Upper lobe of left lung (tissue), 4 donors: Measurements from ENCODE around the gene EML1.

Experiments used
- CTCF ChIP-seq, 6 experiments: fragments of 450-650 bp in 4 of 6; fragments of 200-600 bp in 2 of 6; sonication (generic) in 2 of 6; IDR thresholded peaks; one replicate each; pipeline ENCODE4 v1.5.1; 2016 to 2019; ENCODE audit warnings: antibody characterized with exemption in 6 of 6
- EP300 ChIP-seq, 4 donors: sonication (generic); formaldehyde crosslinking; IDR thresholded peaks; one replicate each; pipeline ENCODE4 v1.5.1; 2017; ENCODE audit warnings: antibody characterized with exemption in 4 of 4, control low read depth in 2 of 4
- POLR2A ChIP-seq, 4 donors: fragments of 450-650 bp; IDR thresholded peaks; one replicate each; pipeline ENCODE4 v1.5.1; 2016 to 2017; ENCODE audit warnings: antibody characterized with exemption in 4 of 4, mild to moderate bottlenecking in 2 of 4

DNA sequence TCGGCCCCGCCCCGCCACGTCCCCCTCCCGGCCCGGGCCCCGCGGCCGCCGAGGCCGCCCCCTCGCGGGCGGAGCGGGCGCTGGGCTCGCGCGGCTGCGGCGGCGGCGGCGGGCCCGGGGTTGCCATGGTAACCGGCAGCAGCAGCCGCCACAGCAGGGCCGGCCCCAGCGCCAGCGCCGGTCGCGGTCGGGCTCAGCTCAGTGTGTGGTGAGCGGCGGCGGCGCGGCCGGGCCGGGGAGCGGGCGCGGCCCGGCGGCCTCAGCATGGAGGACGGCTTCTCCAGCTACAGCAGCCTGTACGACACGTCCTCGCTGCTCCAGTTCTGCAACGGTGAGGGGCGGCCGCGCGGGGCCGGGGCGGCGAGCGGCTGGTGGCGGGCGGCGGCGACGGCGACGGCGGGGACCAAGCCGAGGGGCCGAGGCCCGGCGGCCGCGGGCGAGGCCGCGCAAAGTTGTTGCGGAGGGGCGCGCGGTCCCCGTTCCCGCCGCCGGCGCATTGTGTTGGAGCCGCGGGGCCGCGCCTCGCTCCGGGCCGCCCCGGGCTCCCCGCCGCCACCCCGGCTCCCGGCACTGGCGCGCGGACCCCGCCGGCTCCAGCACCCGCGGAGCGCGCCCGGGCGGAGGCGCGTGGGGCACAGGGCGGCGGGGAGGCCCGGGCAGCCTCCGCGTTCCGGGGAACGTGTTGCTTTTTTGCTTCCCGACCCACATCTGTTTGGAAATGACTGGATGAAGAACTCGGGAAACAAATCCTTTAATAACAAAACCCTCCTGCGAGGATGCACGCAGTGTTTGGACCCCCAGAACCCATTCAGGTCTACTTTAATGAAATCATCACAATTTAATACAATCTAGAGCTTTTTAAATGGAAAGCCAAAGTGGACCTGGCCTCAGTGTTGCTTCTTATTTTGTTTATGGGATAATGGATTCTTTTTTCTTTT is at the start of gene EML1:
- TF ChIP-seq CTCF (IDR thresholded peaks at IDR 0.05) (peak in 4 of 6 experiments; percentile 26 to 38 (median 30)), POLR2A (IDR thresholded peaks at IDR 0.05) (peak in 1 of 4 donors; percentile 48), EP300 (IDR thresholded peaks at IDR 0.05) (no peak)
